ENCODE data around the gene TTYH2. TPM values are rescaled to one million over a fixed set of nuclear protein-coding genes. Genes with fewer than 3 reads are reported as not detected.

TTYH2 gene
- total and polyA plus RNA-seq, 2 of the 4 experiments (the other 2 are of a cell fraction), result 2.3 to 6.8 TPM

- intact Hi-C loops (cut with micrococcal nuclease) (no loop called here), in situ Hi-C loops (cut with MboI; ENCODE audit: low sequenced_read_pairs) (no loop called here), dilution Hi-C loops (cut with HindIII; ENCODE audit: low sequenced_read_pairs, unreplicated experiment) (no loop called here)
- ATAC-seq (ENCODE audit: low read depth) (no peak), DNase-seq (no peak)
- Histone ChIP-seq H3K27me3 (ENCODE audit: control insufficient read depth, insufficient read depth, low read length) (no peaks in the 10 kb centered on the region), H3K4me2 (ENCODE audit: low read depth, low read length) (no peak overlapping the region), H3K9me1 (ENCODE audit: insufficient read depth, low read length) (no peaks in the 10 kb centered on the region), H3K9me3 (ENCODE audit: control insufficient read depth, insufficient read depth, low read length) (peaks cover 3% of the 10 kb centered on the region; the same call in 1 of the 2 replicates), H3K9ac (ENCODE audit: low read depth, low read length) (no peak overlapping the region), H2BK120ac (ENCODE audit: low read depth, low read length) (no peak overlapping the region), H3K4me1 (ENCODE audit: control insufficient read depth, insufficient read depth, low read length) (no peaks in the 10 kb centered on the region), H3K4ac (ENCODE audit: low read depth, low read length) (no peak overlapping the region), H2AFZ (replicated peaks; ENCODE audit: low read length, poor library complexity) (no peak overlapping the region), H4K91ac (ENCODE audit: insufficient read depth, low read depth, low read length) (no peak overlapping the region), H4K20me1 (ENCODE audit: insufficient read depth, low read length) (no peaks in the 10 kb centered on the region), H2BK5ac (ENCODE audit: low read depth, low read length, poor library complexity, severe bottlenecking) (no peak overlapping the region), H2BK15ac (ENCODE audit: low read depth, low read length) (no peak overlapping the region), H3K14ac (replicated peaks; ENCODE audit: low read depth, low read length) (no peak overlapping the region), H2BK20ac (ENCODE audit: low read depth, low read length) (no peak overlapping the region), H3K4me3 (ENCODE audit: insufficient read depth, low read depth, low read length) (no peak overlapping the region), H2AK5ac (ENCODE audit: low read depth, low read length) (no peak overlapping the region), H3K27ac (ENCODE audit: insufficient read depth, low read length) (no peak overlapping the region), H3K79me1 (ENCODE audit: low read depth in 1 of 2, low read length in 2 of 2) (no peaks in the 10 kb centered on the region), H4K8ac (ENCODE audit: low read depth in 2 of 2, low read length in 2 of 2) (no peak overlapping the region), H3K36me3 (ENCODE audit: control insufficient read depth, insufficient read depth, low read length) (no peaks in the 10 kb centered on the region), H4K5ac (ENCODE audit: low read depth, low read length) (no peak overlapping the region), H3K56ac (ENCODE audit: extremely low read depth, insufficient read depth, low read length) (no peak overlapping the region), H3K23ac (ENCODE audit: low read depth, low read length) (no peak overlapping the region), H2AK9ac (replicated peaks; ENCODE audit: low read depth, low read length, poor library complexity) (no peak overlapping the region), H3K18ac (ENCODE audit: low read depth, low read length) (no peak overlapping the region)
- no TSS peak for BruUV-seq (replicated peaks)
- WGBS, 2 experiments (ENCODE audit: extremely low coverage in 2 of 2, insufficient read length in 1 of 2), result no CpG with 5 or more reads among the region's 9 CpGs
- no peak for TF ChIP-seq MAFK (IDR thresholded peaks at IDR 0.05; ENCODE audit: low read depth, low read length)
- TF ChIP-seq MAZ (IDR thresholded peaks at IDR 0.05; ENCODE audit: borderline replicate concordance, low read depth, low read length), result no peak
- no peak for TF ChIP-seq CTCF (conservative IDR thresholded peaks at IDR 0.05; ENCODE audit: low read depth, low read length)
- TF ChIP-seq USF2 (IDR thresholded peaks at IDR 0.05; ENCODE audit: low read depth, low read length), result no peak
- no peak for TF ChIP-seq POLR2A (IDR thresholded peaks at IDR 0.05; ENCODE audit: low read depth, low read length)
- TF ChIP-seq MXI1 (IDR thresholded peaks at IDR 0.05; ENCODE audit: borderline replicate concordance, low read depth, low read length), result no peak
- no peak for TF ChIP-seq RAD21 (IDR thresholded peaks at IDR 0.05; ENCODE audit: low read length)
- TF ChIP-seq BHLHE40 (IDR thresholded peaks at IDR 0.05; ENCODE audit: low read depth, low read length), result no peak
- TF ChIP-seq ELK1 (IDR thresholded peaks at IDR 0.05; ENCODE audit: borderline replicate concordance, low read depth, low read length), result no peak
- TF ChIP-seq RFX5 (IDR thresholded peaks at IDR 0.05; ENCODE audit: low read depth, low read length), result no peak
- TF ChIP-seq CEBPB (IDR thresholded peaks at IDR 0.05; ENCODE audit: low read depth, low read length), result no peak
- CTCF ChIA-PET, result no interaction called here
- POLR2A ChIA-PET (ENCODE audit: unreplicated experiment), result no interaction called here
These were observed 69.4 kb downstream of the TTYH2 start for GRCh38 chr17:74282587-74283370.
